SH-SY5Y (cell line): ENCODE measurements around the gene SUCO.

ENCODE experiments used
- GATA2 ChIP-seq: IDR thresholded peaks from 2 replicates; pipeline ENCODE4 v1.6.1; 2011; ENCODE audit warnings: mild to moderate bottlenecking, low read depth, low read length
- GATA3 ChIP-seq: IDR thresholded peaks from 2 replicates; pipeline ENCODE4 v1.6.1; 2011; ENCODE audit warnings: low read depth, mild to moderate bottlenecking, low read length, moderate library complexity

DNA sequence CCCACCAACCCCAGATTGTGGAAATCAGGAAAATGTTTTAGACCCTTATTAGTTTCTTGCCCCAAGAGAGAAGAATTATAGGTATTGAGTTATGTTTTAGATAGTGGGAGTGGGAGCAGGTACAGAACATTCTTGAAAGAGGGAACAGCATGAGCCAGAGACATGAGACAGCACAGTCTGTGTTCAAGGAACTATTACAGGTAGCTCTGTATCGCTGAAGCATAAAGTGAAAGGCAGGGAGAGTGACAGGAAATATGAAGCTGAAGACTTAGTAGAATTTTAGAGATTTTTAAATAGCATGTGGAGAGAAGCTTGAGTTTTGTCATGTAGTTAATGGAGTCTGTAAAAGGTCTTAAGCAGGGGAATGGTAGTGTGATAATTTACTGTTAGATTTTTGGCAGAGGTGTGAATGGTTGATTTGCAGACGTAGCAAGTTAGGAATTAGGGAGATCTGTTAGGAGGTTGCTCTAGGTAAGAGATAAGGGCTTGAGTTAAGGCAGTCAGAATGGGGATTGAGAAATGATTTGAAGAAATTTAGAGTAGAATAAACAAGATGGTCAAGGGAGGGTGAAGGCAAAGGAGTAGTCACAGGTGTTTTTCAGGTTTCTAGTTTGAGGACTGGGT lies 11.6 kb downstream of the SUCO start:
- TF ChIP-seq GATA3 = no peak
- TF ChIP-seq GATA2 = no peak
